ENCODE measurements around the gene MBNL1.

MBNL1 gene

GRCh38 chr3:152307829-152308474 lies 39.2 kb downstream of the MBNL1 start:
- Mint-ChIP-seq H3K27me3 (no peaks in the 10 kb centered on the region), H3K27ac (peak overlapping the region; percentile 79), H3K4me1 (ENCODE audit: low read depth) (peaks cover 83% of the 10 kb centered on the region), H3K9me3 (no peaks in the 10 kb centered on the region), H3K4me3 (no peak overlapping the region), H3K36me3 (ENCODE audit: low read depth) (peaks cover 43% of the 10 kb centered on the region)

- peak overlapping the region; percentile 79 for H3K27ac Mint-ChIP-seq
- no peaks in the 10 kb centered on the region for H3K9me3 Mint-ChIP-seq
- H3K36me3 Mint-ChIP-seq (ENCODE audit: low read depth), result peaks cover 47% of the 10 kb centered on the region
- H3K4me1 Mint-ChIP-seq (ENCODE audit: low read depth), result peaks cover 84% of the 10 kb centered on the region
- no peak overlapping the region for H3K4me3 Mint-ChIP-seq
- no peaks in the 10 kb centered on the region for H3K27me3 Mint-ChIP-seq
Measured at GRCh38 chr3:152308475-152308844, 39.7 kb downstream of the MBNL1 start.

- H3K4me3 Mint-ChIP-seq, result no peak overlapping the region
- H3K9me3 Mint-ChIP-seq, result no peaks in the 10 kb centered on the region
- H3K4me1 Mint-ChIP-seq (ENCODE audit: low read depth), result peaks cover 85% of the 10 kb centered on the region
- peak overlapping the region; percentile 79 for H3K27ac Mint-ChIP-seq
- H3K27me3 Mint-ChIP-seq, result no peaks in the 10 kb centered on the region
- H3K36me3 Mint-ChIP-seq (ENCODE audit: low read depth), result peaks cover 52% of the 10 kb centered on the region
Measured at GRCh38 chr3:152309031-152309430, 40.3 kb downstream of the MBNL1 start.

- no peaks in the 10 kb centered on the region for H3K27me3 Mint-ChIP-seq
Measured at GRCh38 chr3:152309535-152310307, 41.0 kb downstream of the MBNL1 start.

GRCh38 chr3:152313430-152313829 lies 44.7 kb downstream of the MBNL1 start:
- Mint-ChIP-seq H3K9me3 (no peaks in the 10 kb centered on the region), H3K4me3 (no peak overlapping the region), H3K27ac (peak overlapping the region; percentile 36), H3K27me3 (no peaks in the 10 kb centered on the region), H3K4me1 (ENCODE audit: low read depth) (peaks cover 85% of the 10 kb centered on the region), H3K36me3 (ENCODE audit: low read depth) (peaks cover 56% of the 10 kb centered on the region)

More at GRCh38 chr3:152309535-152310307, 41.0 kb downstream of the MBNL1 start:
- no peaks in the 10 kb centered on the region for H3K9me3 Mint-ChIP-seq
- peaks cover 85% of the 10 kb centered on the region for H3K4me1 Mint-ChIP-seq (ENCODE audit: low read depth)
- H3K27ac Mint-ChIP-seq, result peak overlapping the region; percentile 79
- H3K4me3 Mint-ChIP-seq, result no peak overlapping the region
- peaks cover 59% of the 10 kb centered on the region for H3K36me3 Mint-ChIP-seq (ENCODE audit: low read depth)

GRCh38 chr3:152313914-152314313 lies 45.2 kb downstream of the MBNL1 start:
- H3K4me3 Mint-ChIP-seq, result no peak overlapping the region
- no peaks in the 10 kb centered on the region for H3K27me3 Mint-ChIP-seq
- peaks cover 85% of the 10 kb centered on the region for H3K4me1 Mint-ChIP-seq (ENCODE audit: low read depth)
- H3K36me3 Mint-ChIP-seq (ENCODE audit: low read depth), result peaks cover 54% of the 10 kb centered on the region
- H3K9me3 Mint-ChIP-seq, result no peaks in the 10 kb centered on the region
- peak overlapping the region; percentile 74 for H3K27ac Mint-ChIP-seq

GRCh38 chr3:152314677-152315353 lies 46.1 kb downstream of the MBNL1 start:
- Mint-ChIP-seq H3K27ac (peak overlapping the region; percentile 74), H3K36me3 (ENCODE audit: low read depth) (peaks cover 61% of the 10 kb centered on the region), H3K4me1 (ENCODE audit: low read depth) (peaks cover 85% of the 10 kb centered on the region), H3K4me3 (peak overlapping the region; percentile 11), H3K27me3 (no peaks in the 10 kb centered on the region), H3K9me3 (no peaks in the 10 kb centered on the region)

GRCh38 chr3:152315623-152316022 lies 46.9 kb downstream of the MBNL1 start:
- Mint-ChIP-seq H3K27me3 (no peaks in the 10 kb centered on the region), H3K27ac (peak overlapping the region; percentile 74), H3K4me3 (peak overlapping the region; percentile 41), H3K36me3 (ENCODE audit: low read depth) (peaks cover 64% of the 10 kb centered on the region), H3K9me3 (no peaks in the 10 kb centered on the region), H3K4me1 (ENCODE audit: low read depth) (peaks cover 84% of the 10 kb centered on the region)

- Mint-ChIP-seq H3K4me3 (no peak overlapping the region), H3K27me3 (no peaks in the 10 kb centered on the region), H3K4me1 (ENCODE audit: low read depth) (peaks cover 89% of the 10 kb centered on the region), H3K36me3 (ENCODE audit: low read depth) (peaks cover 62% of the 10 kb centered on the region), H3K27ac (peak overlapping the region; percentile 69), H3K9me3 (no peaks in the 10 kb centered on the region)
Measured at GRCh38 chr3:152316318-152316717, 47.6 kb downstream of the MBNL1 start.

GRCh38 chr3:152317184-152317583 lies 48.5 kb downstream of the MBNL1 start:
- H3K36me3 Mint-ChIP-seq (ENCODE audit: low read depth), result peaks cover 63% of the 10 kb centered on the region
- no peak overlapping the region for H3K27ac Mint-ChIP-seq
- H3K4me3 Mint-ChIP-seq, result no peak overlapping the region
- peaks cover 97% of the 10 kb centered on the region for H3K4me1 Mint-ChIP-seq (ENCODE audit: low read depth)
- H3K9me3 Mint-ChIP-seq, result no peaks in the 10 kb centered on the region
- no peaks in the 10 kb centered on the region for H3K27me3 Mint-ChIP-seq

- no peaks in the 10 kb centered on the region for H3K27me3 Mint-ChIP-seq
- H3K4me1 Mint-ChIP-seq (ENCODE audit: low read depth), result peaks cover 96% of the 10 kb centered on the region
- peaks cover 57% of the 10 kb centered on the region for H3K36me3 Mint-ChIP-seq (ENCODE audit: low read depth)
- no peak overlapping the region for H3K27ac Mint-ChIP-seq
- H3K9me3 Mint-ChIP-seq, result no peaks in the 10 kb centered on the region
- no peak overlapping the region for H3K4me3 Mint-ChIP-seq
Measured at GRCh38 chr3:152317956-152318355, 49.2 kb downstream of the MBNL1 start.

GRCh38 chr3:152318512-152318911 lies 49.8 kb downstream of the MBNL1 start:
- Mint-ChIP-seq H3K27me3 (no peaks in the 10 kb centered on the region), H3K9me3 (no peaks in the 10 kb centered on the region), H3K36me3 (ENCODE audit: low read depth) (peaks cover 53% of the 10 kb centered on the region), H3K4me3 (no peak overlapping the region), H3K4me1 (ENCODE audit: low read depth) (peaks cover 93% of the 10 kb centered on the region), H3K27ac (peak overlapping the region; percentile 87)

- H3K36me3 Mint-ChIP-seq (ENCODE audit: low read depth), result peaks cover 47% of the 10 kb centered on the region
- no peak overlapping the region for H3K4me3 Mint-ChIP-seq
- H3K4me1 Mint-ChIP-seq (ENCODE audit: low read depth), result peaks cover 93% of the 10 kb centered on the region
- no peaks in the 10 kb centered on the region for H3K27me3 Mint-ChIP-seq
- no peaks in the 10 kb centered on the region for H3K9me3 Mint-ChIP-seq
- peak overlapping the region; percentile 87 for H3K27ac Mint-ChIP-seq
Measured at GRCh38 chr3:152319256-152319655, 50.5 kb downstream of the MBNL1 start.

- H3K36me3 Mint-ChIP-seq (ENCODE audit: low read depth), result peaks cover 44% of the 10 kb centered on the region
- H3K27me3 Mint-ChIP-seq, result no peaks in the 10 kb centered on the region
- H3K4me1 Mint-ChIP-seq (ENCODE audit: low read depth), result peaks cover 93% of the 10 kb centered on the region
- no peak overlapping the region for H3K4me3 Mint-ChIP-seq
- peak overlapping the region; percentile 56 for H3K27ac Mint-ChIP-seq
- H3K9me3 Mint-ChIP-seq, result no peaks in the 10 kb centered on the region
Measured at GRCh38 chr3:152319831-152320617, 51.3 kb downstream of the MBNL1 start.

Data from stimulated activated naive CD8-positive, alpha-beta T cell treated with anti-CD3 and anti-CD28 coated beads, Interleukin-15, Interleukin-2, amounts not matched to agents 100 ng/mL and 50 ng/mL, for 24 hours (primary cell).